GM21717 (cell line): ENCODE data around the gene GIMAP5.

Experiments
- ATAC-seq: cut with Tn5 transposase; IDR thresholded peaks from one replicate; pipeline ENCODE4 v1.9.1; 2021; ENCODE audit warnings: mild to moderate bottlenecking, moderate library complexity; ENCODE audit not compliant: unreplicated experiment

The GIMAP5 gene

GRCh38 chr7:150734254-150734653, 3.0 kb upstream of the GIMAP5 start:
- ATAC-seq: no peak

GRCh38 chr7:150735596-150736358, 1.4 kb upstream of the GIMAP5 start:
- ATAC-seq: no peak

DNA sequence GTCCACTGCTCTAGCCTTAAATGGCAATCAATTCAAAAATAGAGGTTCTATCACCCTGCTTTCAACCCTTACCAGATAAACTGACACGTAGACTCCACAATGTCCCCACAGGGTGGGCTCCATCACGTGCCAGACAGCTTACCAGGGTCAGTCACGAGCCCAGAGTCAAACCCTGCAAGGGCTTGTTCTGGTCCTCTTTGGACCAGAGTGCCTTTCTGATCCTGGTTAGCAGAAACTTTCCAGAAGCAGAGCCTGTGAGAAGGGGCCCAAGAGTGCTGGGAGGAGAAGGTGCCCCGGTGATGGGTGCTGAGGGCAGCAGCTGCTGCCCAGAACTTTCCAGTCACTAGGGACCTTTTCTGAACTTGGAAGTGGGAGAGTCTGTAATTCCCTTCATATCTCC, 354 bp upstream of the GIMAP5 start:
- ATAC-seq: peak; percentile 9

- ATAC-seq: no peak
Measured at GRCh38 chr7:150738092-150738491, 874 bp downstream of the GIMAP5 start.

- ATAC-seq: no peak
Measured at GRCh38 chr7:150738591-150739001, 1.4 kb downstream of the GIMAP5 start.

- no peak for ATAC-seq
Measured at GRCh38 chr7:150739033-150739432, 1.8 kb downstream of the GIMAP5 start.

GRCh38 chr7:150740053-150740452, 2.8 kb downstream of the GIMAP5 start:
- no peak for ATAC-seq

DNA sequence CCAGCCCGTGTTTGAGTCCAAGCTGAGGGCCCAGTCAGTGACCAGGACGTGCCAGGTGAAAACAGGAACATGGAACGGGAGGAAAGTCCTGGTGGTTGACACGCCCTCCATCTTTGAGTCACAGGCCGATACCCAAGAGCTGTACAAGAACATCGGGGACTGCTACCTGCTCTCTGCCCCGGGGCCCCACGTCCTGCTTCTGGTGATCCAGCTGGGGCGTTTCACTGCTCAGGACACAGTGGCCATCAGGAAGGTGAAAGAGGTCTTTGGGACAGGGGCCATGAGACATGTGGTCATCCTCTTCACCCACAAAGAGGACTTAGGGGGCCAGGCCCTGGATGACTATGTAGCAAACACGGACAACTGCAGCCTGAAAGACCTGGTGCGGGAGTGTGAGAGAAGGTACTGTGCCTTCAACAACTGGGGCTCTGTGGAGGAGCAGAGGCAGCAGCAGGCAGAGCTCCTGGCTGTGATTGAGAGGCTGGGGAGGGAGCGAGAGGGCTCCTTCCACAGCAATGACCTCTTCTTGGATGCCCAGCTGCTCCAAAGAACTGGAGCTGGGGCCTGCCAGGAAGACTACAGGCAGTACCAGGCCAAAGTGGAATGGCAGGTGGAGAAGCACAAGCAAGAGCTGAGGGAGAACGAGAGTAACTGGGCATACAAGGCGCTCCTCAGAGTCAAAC, 5.2 kb downstream of the GIMAP5 start:
- no peak for ATAC-seq

DNA sequence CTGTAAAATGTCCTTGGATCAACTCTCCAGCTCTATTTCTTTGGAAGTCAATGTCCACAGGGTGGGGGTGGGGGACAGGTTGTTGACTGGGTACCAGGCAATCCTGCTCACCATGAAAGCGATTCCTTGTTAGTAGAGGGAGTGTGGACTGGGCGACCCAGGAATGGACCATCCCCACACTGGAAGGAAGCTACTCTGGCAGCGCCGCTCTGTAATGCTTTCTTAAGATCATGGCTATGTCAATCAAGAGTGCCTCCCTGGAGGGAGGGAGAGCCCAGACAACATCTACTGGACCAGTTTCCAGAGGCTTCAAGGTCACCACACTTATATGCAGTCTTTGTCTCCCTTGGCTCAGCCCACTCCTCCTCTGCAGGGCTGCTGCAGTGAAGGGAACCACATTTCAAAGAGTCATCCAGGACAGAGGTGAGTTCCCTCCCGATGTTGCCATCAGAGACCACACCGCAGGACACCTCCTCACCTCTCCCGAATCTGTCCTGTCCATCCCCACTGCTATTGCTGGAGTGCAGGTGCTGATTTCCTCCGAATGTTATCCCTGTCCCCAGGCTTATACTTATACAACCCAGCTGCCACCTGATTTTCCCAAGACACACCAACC, 6.9 kb downstream of the GIMAP5 start:
- no peak for ATAC-seq

GRCh38 chr7:150745086-150745485, 7.9 kb downstream of the GIMAP5 start:
- no peak for ATAC-seq

GRCh38 chr7:150745876-150746275, 8.7 kb downstream of the GIMAP5 start:
- no peak for ATAC-seq

- ATAC-seq: no peak
Measured at GRCh38 chr7:150746921-150747320, 9.7 kb downstream of the GIMAP5 start.

GRCh38 chr7:150748376-150748775, 11.2 kb downstream of the GIMAP5 start:
- ATAC-seq: no peak

- no peak for ATAC-seq
Measured at GRCh38 chr7:150751702-150752101, 14.5 kb downstream of the GIMAP5 start.

GRCh38 chr7:150753239-150753638, 16.0 kb downstream of the GIMAP5 start:
- ATAC-seq: no peak

- ATAC-seq: no peak
Measured at GRCh38 chr7:150753826-150754603, 16.8 kb downstream of the GIMAP5 start.

GRCh38 chr7:150754951-150755350, 17.7 kb downstream of the GIMAP5 start:
- ATAC-seq: no peak

DNA sequence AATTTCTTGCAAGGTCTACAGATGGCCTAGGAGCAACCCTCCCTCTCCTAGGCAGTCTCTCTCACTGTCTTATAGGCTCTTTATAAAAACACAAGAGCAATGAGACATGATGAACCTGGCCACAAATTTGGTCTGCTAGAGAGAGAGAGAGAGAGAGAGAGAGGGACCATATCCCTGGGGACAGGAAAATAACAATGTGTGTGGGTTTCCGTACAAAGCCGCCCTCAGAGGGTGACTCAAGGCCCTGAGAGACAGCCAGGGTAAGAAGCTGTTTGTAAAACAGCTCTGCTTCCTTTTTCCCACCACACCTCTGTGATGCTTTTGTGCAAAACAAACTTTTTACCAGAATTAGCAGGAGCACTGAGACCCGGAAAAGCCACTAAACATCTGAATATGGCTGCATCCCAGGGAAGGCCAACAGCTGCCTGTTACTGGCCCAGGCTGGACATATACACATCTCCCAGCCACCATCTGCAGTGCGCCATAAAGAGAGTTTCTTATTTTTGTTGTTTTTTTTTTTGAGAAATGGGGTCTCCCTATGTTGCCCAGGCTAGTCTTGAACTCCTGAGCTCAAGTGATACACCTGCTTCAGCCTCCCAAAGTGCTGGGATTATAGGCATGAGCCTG, 18.4 kb downstream of the GIMAP5 start:
- no peak for ATAC-seq

DNA sequence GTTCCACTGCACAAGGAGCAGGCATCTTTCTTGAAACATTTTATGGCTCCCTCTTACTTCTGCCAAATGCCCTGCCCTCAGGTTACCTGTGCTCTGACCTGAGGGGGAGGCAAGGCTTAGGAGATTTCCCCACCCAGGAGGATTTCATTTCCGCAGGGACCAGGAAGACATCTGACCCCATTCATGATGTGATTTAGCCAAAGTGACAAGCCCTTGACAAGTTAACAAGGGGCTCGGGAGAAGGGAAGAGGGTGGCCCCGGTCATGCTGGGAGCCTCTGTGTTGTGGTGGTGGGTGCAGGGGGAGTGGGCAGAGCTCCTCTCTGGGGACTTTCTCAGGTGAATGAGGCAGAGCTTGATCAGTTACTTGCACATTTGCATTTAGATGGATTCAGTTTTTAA, 18.9 kb downstream of the GIMAP5 start:
- no peak for ATAC-seq

DNA sequence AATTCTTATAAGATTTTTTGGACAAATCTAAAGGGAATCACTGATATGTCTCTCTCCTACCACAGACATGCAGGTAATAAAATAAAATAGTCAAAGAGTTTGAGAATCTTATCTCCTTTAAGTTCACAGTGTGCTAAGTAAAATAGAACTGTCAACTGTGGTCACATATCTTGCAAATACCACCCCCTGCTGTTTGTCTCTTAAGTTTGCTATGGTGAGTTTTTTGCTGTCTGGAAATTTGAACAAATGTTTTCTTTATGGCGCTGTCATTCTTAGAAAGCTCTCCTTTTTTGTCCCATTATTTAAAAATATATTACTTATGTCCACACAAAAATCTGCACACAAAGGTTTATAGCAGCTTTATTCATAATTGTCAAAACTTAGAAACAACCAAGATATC, 19.6 kb downstream of the GIMAP5 start:
- ATAC-seq: no peak

GRCh38 chr7:150759479-150759878, 22.3 kb downstream of the GIMAP5 start:
- no peak for ATAC-seq
